K562 (cell line): ENCODE measurements around the gene OR13C2.

ENCODE experiments used
- BDP1 ChIP-seq: IDR thresholded peaks from 3 replicates; pipeline ENCODE4 v1.6.1; 2011; ENCODE audit not compliant: insufficient read length, insufficient read depth
- CTBP1 ChIP-seq: fragments of 450-650 bp; IDR thresholded peaks from 2 replicates; pipeline ENCODE4 v1.6.1; 2016; ENCODE audit warnings: borderline replicate concordance
- NCOA1 ChIP-seq: fragments of 450-650 bp; IDR thresholded peaks from 2 replicates; pipeline ENCODE4 v1.6.1; 2016; ENCODE audit warnings: low read depth
- POLR2AphosphoS5 ChIP-seq: IDR thresholded peaks from 2 replicates; pipeline ENCODE4 v1.6.1; 2011; ENCODE audit warnings: mild to moderate bottlenecking, low read depth, low read length, moderate library complexity; ENCODE audit not compliant: control insufficient read depth, insufficient read depth
- RFX5 ChIP-seq: IDR thresholded peaks from 2 replicates; pipeline ENCODE4 v1.6.1; 2011; ENCODE audit warnings: low read depth, mild to moderate bottlenecking, improper control_type of control experiment, low read length
- SMAD1 ChIP-seq: fragments of 150-350 bp; IDR thresholded peaks from 2 replicates; pipeline ENCODE4 v1.6.1; 2014; ENCODE audit warnings: low read length, low read depth; ENCODE audit not compliant: partially characterized antibody
- TAF1 ChIP-seq: IDR thresholded peaks from 2 replicates; pipeline ENCODE4 v1.6.1; 2011; ENCODE audit warnings: mild to moderate bottlenecking, low read length, moderate library complexity; ENCODE audit not compliant: insufficient read depth, control insufficient read depth, severe bottlenecking; ENCODE audit errors: extremely low read depth
- TAL1 ChIP-seq: fragments of 450-650 bp; IDR thresholded peaks from 2 replicates; pipeline ENCODE4 v1.6.1; 2016; ENCODE audit warnings: mild to moderate bottlenecking
- ZBTB12 ChIP-seq: fragments of 250-450 bp; sonication (Bioruptor Pico); IDR thresholded peaks from 2 replicates; pipeline ENCODE4 v1.4.0; 2020
- ZC3H11A ChIP-seq: IDR thresholded peaks from 2 replicates; pipeline ENCODE4 v1.6.1; 2012; ENCODE audit warnings: low read depth, low read length, improper control_type of control experiment
- ZNF324 ChIP-seq: fragments of 250-450 bp; sonication (Bioruptor Pico); IDR thresholded peaks from 2 replicates; pipeline ENCODE4 v1.4.0; 2020; ENCODE audit warnings: mild to moderate bottlenecking
- TF ChIP-seq, protein P1 (sequence below): fragments of 450-650 bp; formaldehyde crosslinking; IDR thresholded peaks from 2 replicates; pipeline ENCODE4 v1.4.0; 2020; ENCODE audit warnings: mild to moderate bottlenecking, moderate library complexity
- TF ChIP-seq, protein P2 (sequence below): sonication (generic); formaldehyde crosslinking; IDR thresholded peaks from 2 replicates; pipeline ENCODE4 v1.8.1; 2022; ENCODE audit warnings: missing genetic modification reagents

GRCh38 chr9:104568868-104569267, 36.6 kb downstream of the OR13C2 start, which contains the start of gene OR13C8:
- no peak for TF ChIP-seq TAL1
- TF ChIP-seq CTBP1, result no peak
- no peak for TF ChIP-seq POLR2AphosphoS5
- no peak for TF ChIP-seq NCOA1
- no peak for TF ChIP-seq TAF1
- TF ChIP-seq, protein P1, sequence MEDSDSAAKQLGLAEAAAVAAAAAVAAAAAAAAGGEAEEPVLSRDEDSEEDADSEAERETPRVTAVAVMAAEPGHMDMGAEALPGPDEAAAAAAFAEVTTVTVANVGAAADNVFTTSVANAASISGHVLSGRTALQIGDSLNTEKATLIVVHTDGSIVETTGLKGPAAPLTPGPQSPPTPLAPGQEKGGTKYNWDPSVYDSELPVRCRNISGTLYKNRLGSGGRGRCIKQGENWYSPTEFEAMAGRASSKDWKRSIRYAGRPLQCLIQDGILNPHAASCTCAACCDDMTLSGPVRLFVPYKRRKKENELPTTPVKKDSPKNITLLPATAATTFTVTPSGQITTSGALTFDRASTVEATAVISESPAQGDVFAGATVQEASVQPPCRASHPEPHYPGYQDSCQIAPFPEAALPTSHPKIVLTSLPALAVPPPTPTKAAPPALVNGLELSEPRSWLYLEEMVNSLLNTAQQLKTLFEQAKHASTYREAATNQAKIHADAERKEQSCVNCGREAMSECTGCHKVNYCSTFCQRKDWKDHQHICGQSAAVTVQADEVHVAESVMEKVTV (CRISPR knock-in tag), result no peak
- TF ChIP-seq ZBTB12 (CRISPR knock-in tag), result no peak
- TF ChIP-seq, protein P2, sequence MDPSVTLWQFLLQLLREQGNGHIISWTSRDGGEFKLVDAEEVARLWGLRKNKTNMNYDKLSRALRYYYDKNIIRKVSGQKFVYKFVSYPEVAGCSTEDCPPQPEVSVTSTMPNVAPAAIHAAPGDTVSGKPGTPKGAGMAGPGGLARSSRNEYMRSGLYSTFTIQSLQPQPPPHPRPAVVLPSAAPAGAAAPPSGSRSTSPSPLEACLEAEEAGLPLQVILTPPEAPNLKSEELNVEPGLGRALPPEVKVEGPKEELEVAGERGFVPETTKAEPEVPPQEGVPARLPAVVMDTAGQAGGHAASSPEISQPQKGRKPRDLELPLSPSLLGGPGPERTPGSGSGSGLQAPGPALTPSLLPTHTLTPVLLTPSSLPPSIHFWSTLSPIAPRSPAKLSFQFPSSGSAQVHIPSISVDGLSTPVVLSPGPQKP (CRISPR knock-in tag), result no peak
- no peak for TF ChIP-seq SMAD1
- TF ChIP-seq RFX5, result no peak
- no peak for TF ChIP-seq ZC3H11A
- TF ChIP-seq ZNF324 (CRISPR knock-in tag), result no peak
- TF ChIP-seq BDP1, result no peak
